Activated T-cell treated with anti-CD3 and anti-CD28 coated beads, Interleukin-2, amount 50 U/mL, for 4 hours (primary cell): ENCODE measurements around the gene MGAT4C. TPM values are rescaled to one million over a fixed set of nuclear protein-coding genes. Genes with fewer than 3 reads are reported as not detected.

ENCODE experiments used
- ATAC-seq, 2 donors: fragments of 200-7000 bp; cut with Tn5 transposase; one replicate each; pipeline ENCODE4 v1.10.0; 2021
- DNase-seq: peaks from one replicate; pipeline ENCODE4 v3.0.0-alpha.2; 2020
- H3K27me3 Mint-ChIP-seq: one replicate; pipeline ENCODE4 v1.8.0; 2021; ENCODE audit warnings: low read depth, mixed read lengths
- H3K36me3 Mint-ChIP-seq: one replicate; pipeline ENCODE4 v1.8.0; 2022; ENCODE audit warnings: mixed read lengths; ENCODE audit not compliant: insufficient read depth
- H3K4me1 Mint-ChIP-seq: one replicate; pipeline ENCODE4 v1.8.0; 2021; ENCODE audit warnings: low read depth, mixed read lengths
- H3K4me3 Mint-ChIP-seq: one replicate; pipeline ENCODE4 v1.8.0; 2021; ENCODE audit warnings: mild to moderate bottlenecking, moderate library complexity, mixed read lengths
- H3K9me3 Mint-ChIP-seq: one replicate; pipeline ENCODE4 v1.8.0; 2021; ENCODE audit warnings: mixed read lengths
- total RNA-seq, 3 donors: library from RNA; stranded (reverse); gene quantifications; one replicate each; pipeline ENCODE4 v1.2.1, GENCODE V29; 2021

MGAT4C gene
- total RNA-seq, 3 donors from 2014 or later, result not detected

DNA sequence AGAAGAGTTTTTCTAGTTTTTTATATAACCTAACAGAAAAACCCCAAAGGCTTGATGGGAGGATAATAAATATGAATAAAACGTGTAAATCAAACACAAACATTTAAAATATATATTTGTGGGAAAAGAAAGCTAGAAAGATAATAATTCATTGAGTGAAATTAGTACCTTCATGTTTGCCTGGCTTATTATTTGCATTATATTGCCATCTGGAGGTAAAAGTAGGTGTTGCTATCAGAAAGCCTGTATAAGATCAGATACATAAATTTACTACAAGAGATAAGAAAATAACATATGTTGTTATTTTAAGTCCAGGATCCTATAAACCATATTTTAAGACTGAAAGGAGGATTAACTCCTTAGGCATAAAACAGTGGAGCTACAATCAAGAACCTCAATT lies 304.4 kb downstream of the MGAT4C start:
- no peaks in the 10 kb centered on the region for H3K27me3 Mint-ChIP-seq
- H3K4me1 Mint-ChIP-seq, result no peaks in the 10 kb centered on the region
- H3K4me3 Mint-ChIP-seq, result no peak overlapping the region
- no peak for DNase-seq
- no peaks in the 10 kb centered on the region for H3K36me3 Mint-ChIP-seq
- ATAC-seq, result no peak
- no peaks in the 10 kb centered on the region for H3K9me3 Mint-ChIP-seq

DNA sequence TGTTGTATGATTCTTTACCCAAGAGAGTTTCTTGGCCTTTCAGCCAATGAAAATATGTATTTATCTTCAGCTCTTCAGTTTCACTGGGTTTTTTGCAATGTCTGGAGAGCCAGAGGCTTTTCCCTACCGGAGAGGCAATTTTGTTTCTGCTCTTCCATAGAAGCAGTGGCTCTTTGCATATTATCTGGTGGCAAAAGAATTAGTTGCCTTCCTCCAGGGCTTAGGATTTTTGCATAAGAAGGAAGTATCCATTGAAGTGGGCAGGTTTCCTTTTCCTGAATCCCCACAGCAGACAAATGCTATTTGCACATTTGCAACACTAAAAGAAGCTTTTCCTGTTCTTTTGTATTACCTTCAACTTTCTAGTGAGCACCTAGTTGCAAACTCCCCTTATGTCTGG lies 306.9 kb downstream of the MGAT4C start:
- Mint-ChIP-seq H3K27me3 (no peaks in the 10 kb centered on the region), H3K4me1 (no peaks in the 10 kb centered on the region), H3K4me3 (no peak overlapping the region), H3K9me3 (peaks cover 4% of the 10 kb centered on the region), H3K36me3 (no peaks in the 10 kb centered on the region)
- no peak for DNase-seq
- no peak for ATAC-seq

GRCh38 chr12:85948340-85948739 lies 307.9 kb downstream of the MGAT4C start:
- Mint-ChIP-seq H3K27me3 (no peaks in the 10 kb centered on the region), H3K4me3 (no peak overlapping the region), H3K4me1 (no peaks in the 10 kb centered on the region), H3K36me3 (no peaks in the 10 kb centered on the region), H3K9me3 (peaks cover 4% of the 10 kb centered on the region)
- ATAC-seq (no peak), DNase-seq (no peak)

DNA sequence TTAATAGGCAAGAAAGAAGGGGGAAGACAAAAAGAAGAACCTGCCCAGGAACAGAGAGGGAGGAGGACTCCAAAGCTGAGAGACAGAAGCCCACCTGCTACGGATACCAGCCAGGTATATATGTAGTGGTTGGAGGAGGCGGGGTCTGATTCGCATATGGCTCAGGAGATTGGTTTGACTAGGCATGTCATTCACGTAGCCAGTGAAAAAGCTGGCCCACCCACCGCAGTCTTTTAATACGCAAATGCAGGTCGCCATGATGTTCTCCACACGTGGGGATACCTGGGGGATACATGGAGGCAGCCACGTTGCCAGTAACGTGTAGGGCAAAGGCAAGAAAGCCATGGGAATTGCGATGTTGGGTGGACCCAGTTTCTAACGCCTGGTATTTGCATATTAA lies 308.9 kb downstream of the MGAT4C start:
- DNase-seq, result no peak
- no peak overlapping the region for H3K4me3 Mint-ChIP-seq
- H3K9me3 Mint-ChIP-seq, result peaks cover 4% of the 10 kb centered on the region
- no peaks in the 10 kb centered on the region for H3K4me1 Mint-ChIP-seq
- H3K27me3 Mint-ChIP-seq, result no peaks in the 10 kb centered on the region
- no peaks in the 10 kb centered on the region for H3K36me3 Mint-ChIP-seq
- no peak for ATAC-seq

DNA sequence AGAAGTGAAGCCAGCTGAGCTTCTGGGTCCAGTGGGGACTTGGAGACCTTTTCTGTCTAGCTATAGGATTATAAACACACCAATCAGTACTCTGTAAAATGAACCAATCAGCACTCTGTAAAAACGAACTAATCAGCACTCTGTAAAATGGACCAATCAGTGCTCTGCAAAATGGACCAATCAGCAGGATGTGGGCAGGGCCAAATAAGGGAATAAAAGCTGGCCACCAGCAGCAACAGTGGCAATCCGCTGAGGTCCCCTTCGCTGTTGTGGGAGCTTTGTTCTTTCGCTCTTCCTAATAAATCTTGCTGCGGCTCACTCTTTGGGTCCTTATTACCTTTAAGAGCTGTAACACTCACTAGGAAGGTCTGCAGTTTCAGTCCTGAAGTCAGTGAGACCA lies 309.8 kb downstream of the MGAT4C start:
- no peaks in the 10 kb centered on the region for H3K36me3 Mint-ChIP-seq
- no peak for ATAC-seq
- H3K4me1 Mint-ChIP-seq, result no peaks in the 10 kb centered on the region
- H3K9me3 Mint-ChIP-seq, result peaks cover 4% of the 10 kb centered on the region
- H3K4me3 Mint-ChIP-seq, result no peak overlapping the region
- H3K27me3 Mint-ChIP-seq, result no peaks in the 10 kb centered on the region
- no peak for DNase-seq

- Mint-ChIP-seq H3K9me3 (no peaks in the 10 kb centered on the region), H3K4me3 (no peak overlapping the region), H3K27me3 (no peaks in the 10 kb centered on the region), H3K36me3 (no peaks in the 10 kb centered on the region), H3K4me1 (no peaks in the 10 kb centered on the region)
- no peak for DNase-seq
- ATAC-seq, result no peak
Measured at GRCh38 chr12:85927166-85927565, 329.0 kb downstream of the MGAT4C start.

- peaks cover 1% of the 10 kb centered on the region for H3K27me3 Mint-ChIP-seq
Measured at GRCh38 chr12:85923767-85924331, 332.3 kb downstream of the MGAT4C start.

DNA sequence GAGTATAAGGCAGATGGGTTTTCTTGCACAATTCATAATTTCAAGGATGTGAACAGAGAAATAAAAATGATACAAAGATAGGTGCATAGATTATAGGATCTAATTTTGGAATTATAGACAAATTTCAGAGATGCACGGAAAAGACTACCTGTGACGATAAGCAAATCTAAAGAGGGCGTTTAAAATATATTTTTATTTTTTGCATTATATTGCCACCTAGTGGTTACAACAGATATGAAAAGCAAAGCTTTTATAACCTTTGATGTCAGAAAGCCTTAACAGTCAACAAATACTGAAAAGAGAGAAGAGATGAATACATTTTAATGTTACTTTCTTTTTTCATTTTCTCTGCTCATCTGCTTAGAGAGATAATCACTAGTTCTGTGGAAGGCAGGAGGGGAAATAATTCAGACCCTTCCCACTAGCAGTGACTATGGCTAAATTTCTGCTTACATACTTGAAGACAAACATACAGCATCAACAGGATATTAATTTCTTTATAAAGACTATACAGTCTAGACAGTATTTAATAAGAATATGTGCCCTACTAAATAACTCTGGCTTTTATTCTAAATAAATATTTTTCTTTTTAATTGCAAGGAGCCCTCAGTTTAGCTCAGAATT lies 335.8 kb downstream of the MGAT4C start:
- ATAC-seq (no peak), DNase-seq (no peak)
- H3K36me3 Mint-ChIP-seq, result no peaks in the 10 kb centered on the region
- peaks cover 1% of the 10 kb centered on the region for H3K27me3 Mint-ChIP-seq
- no peaks in the 10 kb centered on the region for H3K9me3 Mint-ChIP-seq
- no peaks in the 10 kb centered on the region for H3K4me1 Mint-ChIP-seq
- H3K4me3 Mint-ChIP-seq, result no peak overlapping the region

More at GRCh38 chr12:85923767-85924331, 332.3 kb downstream of the MGAT4C start:
- no peak for ATAC-seq
- no peaks in the 10 kb centered on the region for H3K4me1 Mint-ChIP-seq
- H3K4me3 Mint-ChIP-seq, result no peak overlapping the region
- H3K9me3 Mint-ChIP-seq, result no peaks in the 10 kb centered on the region
- DNase-seq, result no peak
- H3K36me3 Mint-ChIP-seq, result no peaks in the 10 kb centered on the region
